ENCODE measurements around the gene UTP3. TPM values are rescaled to one million over a fixed set of nuclear protein-coding genes. Genes with fewer than 3 reads are reported as not detected.
"Not testable (repeated sequence)": the region's sequence is repeated elsewhere in the genome, so short reads cannot be mapped to it uniquely, and the experiment has no call there.

UTP3 gene
- 14.5 and 15.0 TPM in 2 replicates for total RNA-seq

DNA sequence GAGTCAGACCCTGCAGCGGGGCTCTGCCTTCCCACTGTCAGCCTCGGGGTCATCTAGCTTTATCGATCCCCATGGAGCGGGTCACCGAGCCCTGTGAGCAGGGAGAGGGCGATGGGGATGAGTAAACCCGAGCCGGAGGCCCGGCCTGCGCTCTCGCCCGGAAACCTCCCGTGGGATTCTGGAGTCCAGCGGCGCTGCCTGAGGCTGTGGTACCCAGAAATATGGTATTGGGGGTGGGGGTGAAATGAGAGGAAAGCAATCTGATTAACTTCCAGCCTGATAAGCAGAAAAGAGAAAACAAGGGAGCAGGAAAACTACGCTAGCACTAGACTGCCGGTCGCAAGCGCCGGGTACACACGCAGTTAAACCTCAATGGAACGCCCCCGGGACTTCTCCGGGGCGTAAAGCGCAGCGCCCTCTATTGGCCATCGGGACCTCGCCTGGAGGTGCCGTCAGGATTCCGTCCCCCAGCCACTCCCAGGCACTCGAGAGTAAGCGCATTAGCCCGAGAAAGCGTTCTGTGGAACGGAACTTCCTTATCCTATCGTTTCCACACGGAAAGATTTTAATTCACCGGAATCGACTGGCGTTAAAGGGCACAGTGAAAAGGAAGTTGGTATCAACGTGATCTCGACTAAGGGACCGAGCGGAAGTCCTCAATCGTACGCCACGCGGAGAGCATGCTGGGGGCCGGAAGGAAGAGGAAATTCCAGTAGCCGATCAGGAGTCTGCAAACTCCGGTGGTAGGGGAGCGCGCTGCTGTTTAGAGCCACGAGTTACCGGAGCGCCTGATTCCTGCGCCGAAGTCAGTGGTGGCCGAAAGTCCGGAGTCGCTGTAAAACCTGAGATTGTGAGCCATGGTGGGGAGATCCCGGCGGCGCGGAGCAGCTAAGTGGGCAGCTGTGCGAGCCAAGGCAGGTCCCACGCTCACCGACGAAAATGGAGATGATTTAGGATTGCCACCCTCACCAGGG is at the start of gene UTP3:
UTP3 (plus strand) TSS at position 712 of the 974 bp plus-strand sequence; CDS start at position 858, 146 bp downstream.
- peak within 1 kb of the TSS; percentile 93 for H3K4me3 ChIP-seq (ENCODE audit: insufficient read depth, low read length)
- H3K36me3 ChIP-seq (ENCODE audit: insufficient read depth, low read length), result peaks cover 6% of the 10 kb centered on the region
- no peaks in the 10 kb centered on the region for H3K9me3 ChIP-seq (ENCODE audit: low read depth, low read length)
- peak within 1 kb of the TSS; percentile 94 for H3K4me2 ChIP-seq (ENCODE audit: insufficient read depth, low read length)
- H3K4me1 ChIP-seq (ENCODE audit: insufficient read depth, low read length), result peaks cover 28% of the 10 kb centered on the region
- H3K27me3 ChIP-seq (ENCODE audit: insufficient read depth, low read length), result no peaks in the 10 kb centered on the region
- DNase-seq (ENCODE audit: insufficient read length, low spot score, missing footprints), result peak; percentile 91
- peak within 1 kb of the TSS; percentile 98 for H2AFZ ChIP-seq (ENCODE audit: low read length)
- TF ChIP-seq, protein P1, sequence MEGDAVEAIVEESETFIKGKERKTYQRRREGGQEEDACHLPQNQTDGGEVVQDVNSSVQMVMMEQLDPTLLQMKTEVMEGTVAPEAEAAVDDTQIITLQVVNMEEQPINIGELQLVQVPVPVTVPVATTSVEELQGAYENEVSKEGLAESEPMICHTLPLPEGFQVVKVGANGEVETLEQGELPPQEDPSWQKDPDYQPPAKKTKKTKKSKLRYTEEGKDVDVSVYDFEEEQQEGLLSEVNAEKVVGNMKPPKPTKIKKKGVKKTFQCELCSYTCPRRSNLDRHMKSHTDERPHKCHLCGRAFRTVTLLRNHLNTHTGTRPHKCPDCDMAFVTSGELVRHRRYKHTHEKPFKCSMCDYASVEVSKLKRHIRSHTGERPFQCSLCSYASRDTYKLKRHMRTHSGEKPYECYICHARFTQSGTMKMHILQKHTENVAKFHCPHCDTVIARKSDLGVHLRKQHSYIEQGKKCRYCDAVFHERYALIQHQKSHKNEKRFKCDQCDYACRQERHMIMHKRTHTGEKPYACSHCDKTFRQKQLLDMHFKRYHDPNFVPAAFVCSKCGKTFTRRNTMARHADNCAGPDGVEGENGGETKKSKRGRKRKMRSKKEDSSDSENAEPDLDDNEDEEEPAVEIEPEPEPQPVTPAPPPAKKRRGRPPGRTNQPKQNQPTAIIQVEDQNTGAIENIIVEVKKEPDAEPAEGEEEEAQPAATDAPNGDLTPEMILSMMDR (IDR thresholded peaks at IDR 0.05; ENCODE audit: extremely low read depth, low read depth, low read length), result peak; percentile 100
- peaks cover 39% of the 10 kb centered on the region for H3K79me2 ChIP-seq (ENCODE audit: insufficient read depth, low read length)
- peaks cover 12% of the 10 kb centered on the region for H4K20me1 ChIP-seq (ENCODE audit: insufficient read depth, low read length)
- H3K27ac ChIP-seq (ENCODE audit: low read depth, low read length), result peak within 1 kb of the TSS; percentile 97

- H4K20me1 ChIP-seq (ENCODE audit: insufficient read depth, low read length), result no peaks in the 10 kb centered on the region
- TF ChIP-seq, protein P1 (IDR thresholded peaks at IDR 0.05; ENCODE audit: extremely low read depth, low read depth, low read length), result no peak
- no peaks in the 10 kb centered on the region for H3K9me3 ChIP-seq (ENCODE audit: low read depth, low read length)
- H2AFZ ChIP-seq (ENCODE audit: low read length), result no peak overlapping the region
- no peaks in the 10 kb centered on the region for H3K36me3 ChIP-seq (ENCODE audit: insufficient read depth, low read length)
- no peaks in the 10 kb centered on the region for H3K4me1 ChIP-seq (ENCODE audit: insufficient read depth, low read length)
- no peak overlapping the region for H3K4me3 ChIP-seq (ENCODE audit: insufficient read depth, low read length)
- DNase-seq (ENCODE audit: insufficient read length, low spot score, missing footprints), result no peak
- H3K27ac ChIP-seq (ENCODE audit: low read depth, low read length), result no peak overlapping the region
- H3K27me3 ChIP-seq (ENCODE audit: insufficient read depth, low read length), result no peaks in the 10 kb centered on the region
- no peaks in the 10 kb centered on the region for H3K79me2 ChIP-seq (ENCODE audit: insufficient read depth, low read length)
- no peak overlapping the region for H3K4me2 ChIP-seq (ENCODE audit: insufficient read depth, low read length)
These were observed 48.1 kb upstream of the UTP3 start for GRCh38 chr4:70640192-70640591.

DNA sequence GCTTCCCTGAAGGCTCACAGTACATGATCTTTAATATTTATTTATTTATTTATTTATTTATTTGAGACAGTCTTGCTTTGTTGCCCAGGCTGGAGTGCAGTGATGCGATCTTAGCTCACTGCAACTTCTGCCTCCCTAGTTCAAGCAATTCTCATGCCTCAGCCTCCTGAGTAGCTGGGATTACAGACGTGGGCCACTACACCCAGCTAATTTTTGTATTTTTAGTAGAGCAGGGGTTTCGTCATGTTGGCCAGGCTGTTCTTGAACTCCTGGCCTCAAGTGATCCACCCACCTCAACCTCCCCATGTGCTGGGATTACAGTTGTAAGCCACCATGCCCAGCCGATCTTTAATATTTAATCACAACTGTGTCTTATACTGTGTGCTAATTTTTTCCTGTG is 37.6 kb upstream of the UTP3 start:
- H4K20me1 ChIP-seq (ENCODE audit: insufficient read depth, low read length); H3K36me3 ChIP-seq (ENCODE audit: insufficient read depth, low read length); H2AFZ ChIP-seq (ENCODE audit: low read length); H3K4me2 ChIP-seq (ENCODE audit: insufficient read depth, low read length); H3K27ac ChIP-seq (ENCODE audit: low read depth, low read length); H3K4me3 ChIP-seq (ENCODE audit: insufficient read depth, low read length); H3K27me3 ChIP-seq (ENCODE audit: insufficient read depth, low read length); H3K79me2 ChIP-seq (ENCODE audit: insufficient read depth, low read length); H3K9me3 ChIP-seq (ENCODE audit: low read depth, low read length); DNase-seq (ENCODE audit: insufficient read length, low spot score, missing footprints): not testable (repeated sequence)
- H3K4me1 ChIP-seq (ENCODE audit: insufficient read depth, low read length), result peaks cover 12% of the 10 kb centered on the region

GRCh38 chr4:70651864-70652506 is 36.3 kb upstream of the UTP3 start:
- H3K4me2 ChIP-seq (ENCODE audit: insufficient read depth, low read length), result peak overlapping the region; percentile 80
- no peaks in the 10 kb centered on the region for H3K9me3 ChIP-seq (ENCODE audit: low read depth, low read length)
- H3K79me2 ChIP-seq (ENCODE audit: insufficient read depth, low read length), result no peaks in the 10 kb centered on the region
- TF ChIP-seq, protein P1 (IDR thresholded peaks at IDR 0.05; ENCODE audit: extremely low read depth, low read depth, low read length), result peak; percentile 55
- no peaks in the 10 kb centered on the region for H3K36me3 ChIP-seq (ENCODE audit: insufficient read depth, low read length)
- no peaks in the 10 kb centered on the region for H4K20me1 ChIP-seq (ENCODE audit: insufficient read depth, low read length)
- H3K27ac ChIP-seq (ENCODE audit: low read depth, low read length), result no peak overlapping the region
- peak overlapping the region; percentile 94 for H2AFZ ChIP-seq (ENCODE audit: low read length)
- DNase-seq (ENCODE audit: insufficient read length, low spot score, missing footprints), result no peak
- peak overlapping the region; percentile 63 for H3K4me3 ChIP-seq (ENCODE audit: insufficient read depth, low read length)
- H3K4me1 ChIP-seq (ENCODE audit: insufficient read depth, low read length), result peaks cover 12% of the 10 kb centered on the region
- no peaks in the 10 kb centered on the region for H3K27me3 ChIP-seq (ENCODE audit: insufficient read depth, low read length)
